ENCODE measurements around the gene ATP6V1B1.

DNA sequence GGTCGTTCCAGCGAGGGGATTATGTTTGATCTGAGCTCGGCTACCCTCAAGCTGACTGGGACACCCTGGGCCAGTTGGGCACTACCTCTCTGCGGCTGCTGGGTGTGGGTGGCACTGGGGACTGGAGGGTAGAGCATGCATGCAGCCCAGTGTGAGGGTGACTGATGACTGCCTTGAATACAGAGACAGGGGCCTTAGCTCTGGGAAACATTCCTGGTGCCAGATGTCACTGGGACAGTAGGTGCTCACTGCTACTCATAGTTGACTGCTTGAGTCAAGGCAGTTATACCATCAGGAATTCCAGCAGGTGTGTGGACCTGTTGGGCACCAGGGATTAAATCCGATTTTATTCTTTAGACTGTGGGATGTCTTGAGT, 33.6 kb upstream of the ATP6V1B1 start:
- TF ChIP-seq, protein P1, sequence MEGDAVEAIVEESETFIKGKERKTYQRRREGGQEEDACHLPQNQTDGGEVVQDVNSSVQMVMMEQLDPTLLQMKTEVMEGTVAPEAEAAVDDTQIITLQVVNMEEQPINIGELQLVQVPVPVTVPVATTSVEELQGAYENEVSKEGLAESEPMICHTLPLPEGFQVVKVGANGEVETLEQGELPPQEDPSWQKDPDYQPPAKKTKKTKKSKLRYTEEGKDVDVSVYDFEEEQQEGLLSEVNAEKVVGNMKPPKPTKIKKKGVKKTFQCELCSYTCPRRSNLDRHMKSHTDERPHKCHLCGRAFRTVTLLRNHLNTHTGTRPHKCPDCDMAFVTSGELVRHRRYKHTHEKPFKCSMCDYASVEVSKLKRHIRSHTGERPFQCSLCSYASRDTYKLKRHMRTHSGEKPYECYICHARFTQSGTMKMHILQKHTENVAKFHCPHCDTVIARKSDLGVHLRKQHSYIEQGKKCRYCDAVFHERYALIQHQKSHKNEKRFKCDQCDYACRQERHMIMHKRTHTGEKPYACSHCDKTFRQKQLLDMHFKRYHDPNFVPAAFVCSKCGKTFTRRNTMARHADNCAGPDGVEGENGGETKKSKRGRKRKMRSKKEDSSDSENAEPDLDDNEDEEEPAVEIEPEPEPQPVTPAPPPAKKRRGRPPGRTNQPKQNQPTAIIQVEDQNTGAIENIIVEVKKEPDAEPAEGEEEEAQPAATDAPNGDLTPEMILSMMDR (IDR thresholded peaks at IDR 0.05): no peak
- TF ChIP-seq POLR2A (IDR thresholded peaks at IDR 0.05): no peak
